ENCODE data around the gene FXYD5.

The FXYD5 gene

GRCh38 chr19:35164418-35164817 is 9.9 kb downstream of the FXYD5 start:
- TF ChIP-seq POLR2A (IDR thresholded peaks at IDR 0.05; ENCODE audit: low read depth, low read length) = no peak
- no peak for FAIRE-seq
- DNase-seq (ENCODE audit: insufficient read length, low spot score) = no peak

GRCh38 chr19:35165200-35166058 is 10.9 kb downstream of the FXYD5 start:
- no peak for TF ChIP-seq POLR2A (IDR thresholded peaks at IDR 0.05; ENCODE audit: low read depth, low read length)
- DNase-seq (ENCODE audit: insufficient read length, low spot score) (no peak), FAIRE-seq (no peak)

- no peak for FAIRE-seq
- no peak for TF ChIP-seq POLR2A (IDR thresholded peaks at IDR 0.05; ENCODE audit: low read depth, low read length)
- DNase-seq (ENCODE audit: insufficient read length, low spot score) = no peak
Measured at GRCh38 chr19:35166100-35167063, 11.8 kb downstream of the FXYD5 start.

- FAIRE-seq (no peak), DNase-seq (ENCODE audit: insufficient read length, low spot score) (no peak)
- no peak for TF ChIP-seq POLR2A (IDR thresholded peaks at IDR 0.05; ENCODE audit: low read depth, low read length)
Measured at GRCh38 chr19:35167251-35168119, 12.9 kb downstream of the FXYD5 start.

- FAIRE-seq = no peak
- no peak for DNase-seq (ENCODE audit: insufficient read length, low spot score)
- no peak for TF ChIP-seq POLR2A (IDR thresholded peaks at IDR 0.05; ENCODE audit: low read depth, low read length)
Measured at GRCh38 chr19:35168196-35168595, 13.7 kb downstream of the FXYD5 start.

GRCh38 chr19:35169221-35169995 is 14.9 kb downstream of the FXYD5 start:
- no peak for FAIRE-seq
- no peak for TF ChIP-seq POLR2A (IDR thresholded peaks at IDR 0.05; ENCODE audit: low read depth, low read length)
- no peak for DNase-seq (ENCODE audit: insufficient read length, low spot score)

- no peak for DNase-seq (ENCODE audit: insufficient read length, low spot score)
- no peak for TF ChIP-seq POLR2A (IDR thresholded peaks at IDR 0.05; ENCODE audit: low read depth, low read length)
- FAIRE-seq = no peak
Measured at GRCh38 chr19:35170359-35171061, 16.0 kb downstream of the FXYD5 start.

- FAIRE-seq = no peak
- no peak for TF ChIP-seq POLR2A (IDR thresholded peaks at IDR 0.05; ENCODE audit: low read depth, low read length)
- no peak for DNase-seq (ENCODE audit: insufficient read length, low spot score)
Measured at GRCh38 chr19:35171730-35172129, 17.2 kb downstream of the FXYD5 start.

GRCh38 chr19:35174226-35174625 is 19.7 kb downstream of the FXYD5 start:
- no peak for TF ChIP-seq POLR2A (IDR thresholded peaks at IDR 0.05; ENCODE audit: low read depth, low read length)
- DNase-seq (ENCODE audit: insufficient read length, low spot score) (no peak), FAIRE-seq (no peak)

GRCh38 chr19:35176181-35176570 is 21.6 kb downstream of the FXYD5 start:
- no peak for TF ChIP-seq POLR2A (IDR thresholded peaks at IDR 0.05; ENCODE audit: low read depth, low read length)
- DNase-seq (ENCODE audit: insufficient read length, low spot score) (no peak), FAIRE-seq (no peak)

- FAIRE-seq (no peak), DNase-seq (ENCODE audit: insufficient read length, low spot score) (no peak)
- TF ChIP-seq POLR2A (IDR thresholded peaks at IDR 0.05; ENCODE audit: low read depth, low read length) = no peak
Measured at GRCh38 chr19:35177377-35178274, 23.1 kb downstream of the FXYD5 start.

All from H54 (cell line).